ENCODE measurements around the gene CFAP45. TPM values are rescaled to one million over a fixed set of nuclear protein-coding genes. Genes with fewer than 3 reads are reported as not detected.

Gene CFAP45, protein sequence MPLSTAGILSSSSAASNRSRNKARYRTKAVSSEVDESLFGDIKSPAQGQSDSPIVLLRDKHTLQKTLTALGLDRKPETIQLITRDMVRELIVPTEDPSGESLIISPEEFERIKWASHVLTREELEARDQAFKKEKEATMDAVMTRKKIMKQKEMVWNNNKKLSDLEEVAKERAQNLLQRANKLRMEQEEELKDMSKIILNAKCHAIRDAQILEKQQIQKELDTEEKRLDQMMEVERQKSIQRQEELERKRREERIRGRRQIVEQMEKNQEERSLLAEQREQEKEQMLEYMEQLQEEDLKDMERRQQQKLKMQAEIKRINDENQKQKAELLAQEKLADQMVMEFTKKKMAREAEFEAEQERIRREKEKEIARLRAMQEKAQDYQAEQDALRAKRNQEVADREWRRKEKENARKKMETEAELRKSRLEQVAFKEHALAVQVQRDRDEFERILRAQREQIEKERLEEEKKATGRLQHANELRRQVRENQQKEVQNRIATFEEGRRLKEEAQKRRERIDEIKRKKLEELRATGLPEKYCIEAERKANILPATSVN
- total RNA-seq (2022), result 0.32 and 0.40 TPM in 2 replicates
- Bru-seq, nascent RNA, result percentile 26 among the genes with signal in this experiment
- percentile 20 among the genes with signal in this experiment for BruChase-seq, experiment 1, labeled RNA remaining after a 6-hour chase
- percentile 21 among the genes with signal in this experiment for BruChase-seq, experiment 2, labeled RNA remaining after a 2-hour chase
- long read RNA-seq, result 0 reads

DNA sequence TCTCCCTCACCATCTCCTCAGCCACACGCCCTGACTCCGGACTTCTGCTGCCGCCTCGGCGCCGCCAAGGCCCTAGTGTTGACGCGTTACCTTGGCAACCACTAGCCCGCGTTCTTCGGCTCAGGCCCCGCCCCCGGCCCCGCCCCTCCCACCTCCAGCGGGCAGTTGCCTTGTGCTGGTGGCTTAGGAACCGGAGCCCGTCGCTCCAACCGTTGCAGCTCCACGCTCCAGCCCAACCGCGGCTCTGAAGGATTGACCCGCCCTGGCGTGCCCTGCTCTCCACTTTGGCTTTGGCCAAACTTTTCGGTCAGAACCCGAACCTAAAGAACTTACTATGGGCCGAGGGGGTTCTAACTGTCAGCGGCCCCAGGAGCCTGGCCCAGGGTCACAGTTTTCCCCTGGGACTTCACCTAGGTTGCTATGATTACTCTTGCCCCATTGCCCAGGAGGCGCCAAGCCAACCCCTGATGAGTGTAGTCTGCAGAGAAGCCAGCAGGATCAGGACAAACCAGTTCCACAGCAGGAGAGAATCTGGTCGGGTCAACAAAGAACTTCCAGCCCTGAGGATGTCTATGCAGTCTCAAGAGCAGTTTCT, at the start of gene CFAP45:
Gene CFAP45, minus strand, starts transcription at position 80 of the 595 bp plus-strand sequence. Its CDS starts 67 bp downstream, at position 13.
- no peak within 1 kb of the TSS for H3K27ac Mint-ChIP-seq (ENCODE audit: low read depth, unreplicated experiment)
- peaks cover 10% of the 10 kb centered on the region for H3K4me1 Mint-ChIP-seq (ENCODE audit: insufficient read depth, unreplicated experiment)
- intact Hi-C loops (cut with micrococcal nuclease), result no loop called here
- TF ChIP-seq, protein P1, sequence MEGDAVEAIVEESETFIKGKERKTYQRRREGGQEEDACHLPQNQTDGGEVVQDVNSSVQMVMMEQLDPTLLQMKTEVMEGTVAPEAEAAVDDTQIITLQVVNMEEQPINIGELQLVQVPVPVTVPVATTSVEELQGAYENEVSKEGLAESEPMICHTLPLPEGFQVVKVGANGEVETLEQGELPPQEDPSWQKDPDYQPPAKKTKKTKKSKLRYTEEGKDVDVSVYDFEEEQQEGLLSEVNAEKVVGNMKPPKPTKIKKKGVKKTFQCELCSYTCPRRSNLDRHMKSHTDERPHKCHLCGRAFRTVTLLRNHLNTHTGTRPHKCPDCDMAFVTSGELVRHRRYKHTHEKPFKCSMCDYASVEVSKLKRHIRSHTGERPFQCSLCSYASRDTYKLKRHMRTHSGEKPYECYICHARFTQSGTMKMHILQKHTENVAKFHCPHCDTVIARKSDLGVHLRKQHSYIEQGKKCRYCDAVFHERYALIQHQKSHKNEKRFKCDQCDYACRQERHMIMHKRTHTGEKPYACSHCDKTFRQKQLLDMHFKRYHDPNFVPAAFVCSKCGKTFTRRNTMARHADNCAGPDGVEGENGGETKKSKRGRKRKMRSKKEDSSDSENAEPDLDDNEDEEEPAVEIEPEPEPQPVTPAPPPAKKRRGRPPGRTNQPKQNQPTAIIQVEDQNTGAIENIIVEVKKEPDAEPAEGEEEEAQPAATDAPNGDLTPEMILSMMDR (IDR thresholded peaks at IDR 0.05; ENCODE audit: unreplicated experiment), result no peak
- CTCF ChIA-PET, result interaction anchor here (0.5 to 8.9 kb wide), 9 partner anchors 8 to 739 kb away, joined by 3 to 134 read pairs (median 3); no protein-coding TSS in a partner anchor
- peak within 1 kb of the TSS; percentile 60 for H3K4me3 Mint-ChIP-seq (ENCODE audit: unreplicated experiment)
- no peaks in the 10 kb centered on the region for H3K36me3 Mint-ChIP-seq (ENCODE audit: insufficient read depth, unreplicated experiment)
- POLR2A ChIA-PET, result no interaction called here
- H3K27me3 Mint-ChIP-seq (ENCODE audit: insufficient read depth, unreplicated experiment), result no peaks in the 10 kb centered on the region
- DNase-seq (ENCODE audit: unreplicated experiment), result peak; percentile 79
- BruUV-seq (replicated peaks), result no TSS peak
- no peaks in the 10 kb centered on the region for H3K9me3 Mint-ChIP-seq (ENCODE audit: unreplicated experiment)

DNA sequence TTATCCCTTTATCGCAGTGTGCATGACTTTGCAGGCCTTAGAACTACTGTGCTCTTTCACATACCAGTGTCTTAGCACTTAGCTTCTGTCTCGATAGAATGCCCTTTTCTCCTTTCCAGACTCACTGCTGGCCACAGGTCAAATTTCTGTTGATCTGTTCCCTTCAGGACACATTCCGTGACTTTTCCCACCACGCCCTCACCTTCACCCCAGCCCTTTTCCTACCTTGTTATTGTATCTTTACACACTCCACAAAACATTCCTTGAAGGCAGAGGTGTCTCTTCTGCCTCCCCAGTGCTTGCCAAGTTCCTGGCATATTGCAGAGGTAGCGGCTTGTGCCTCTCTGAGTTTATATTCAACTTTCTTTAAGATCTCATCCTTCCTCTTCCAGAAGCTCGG, 49.2 kb upstream of the CFAP45 start:
- H3K9me3 Mint-ChIP-seq (ENCODE audit: unreplicated experiment), result no peaks in the 10 kb centered on the region
- POLR2A ChIA-PET, result interaction anchor here (0.6 to 2.7 kb wide), 11 partner anchors 9 to 82 kb away, joined by 3 to 25 read pairs (median 3); partner anchors contain the start of gene TAGLN2
- no peaks in the 10 kb centered on the region for H3K36me3 Mint-ChIP-seq (ENCODE audit: insufficient read depth, unreplicated experiment)
- BruUV-seq (replicated peaks), result no TSS peak
- TF ChIP-seq, protein P1 (IDR thresholded peaks at IDR 0.05; ENCODE audit: unreplicated experiment), result no peak
- H3K4me3 Mint-ChIP-seq (ENCODE audit: unreplicated experiment), result peak overlapping the region; percentile 7
- intact Hi-C loops (cut with micrococcal nuclease), result no loop called here
- H3K27me3 Mint-ChIP-seq (ENCODE audit: insufficient read depth, unreplicated experiment), result no peaks in the 10 kb centered on the region
- H3K4me1 Mint-ChIP-seq (ENCODE audit: insufficient read depth, unreplicated experiment), result peaks cover 51% of the 10 kb centered on the region
- CTCF ChIA-PET, result interaction anchor here (0.6 to 52.4 kb wide), 7 partner anchors 10 to 803 kb away, joined by 3 to 1675 read pairs (median 3); no protein-coding TSS in a partner anchor
- peak; percentile 30 for DNase-seq (ENCODE audit: unreplicated experiment)
- H3K27ac Mint-ChIP-seq (ENCODE audit: low read depth, unreplicated experiment), result peak overlapping the region; percentile 55

DNA sequence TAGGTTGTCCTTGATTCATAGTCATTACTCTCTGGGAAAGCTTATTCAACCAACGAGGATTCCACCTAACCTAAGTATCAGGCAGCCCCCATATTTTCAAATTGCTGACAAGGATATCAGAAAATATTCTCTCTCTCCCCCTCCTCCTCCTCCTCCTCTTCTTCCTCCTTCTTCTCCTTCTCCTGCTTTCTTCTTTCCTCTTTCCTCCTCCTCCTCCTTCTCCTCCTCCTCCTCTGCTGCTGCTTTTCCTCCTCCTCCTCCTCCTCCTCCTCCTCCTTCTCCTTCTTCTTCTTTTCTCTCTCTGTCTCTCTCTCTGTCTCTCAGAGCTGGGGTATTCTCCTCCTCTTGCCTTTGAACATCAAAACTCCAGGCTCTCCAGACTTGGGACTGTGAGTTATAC, 48.0 kb upstream of the CFAP45 start:
- no peaks in the 10 kb centered on the region for H3K36me3 Mint-ChIP-seq (ENCODE audit: insufficient read depth, unreplicated experiment)
- no peak overlapping the region for H3K27ac Mint-ChIP-seq (ENCODE audit: low read depth, unreplicated experiment)
- CTCF ChIA-PET, result interaction anchor here (0.6 to 52.4 kb wide), 5 partner anchors 13 to 1385 kb away, joined by 3 to 1675 read pairs (median 5); no protein-coding TSS in a partner anchor
- BruUV-seq (replicated peaks), result no TSS peak
- intact Hi-C loops (cut with micrococcal nuclease), result no loop called here
- TF ChIP-seq, protein P1 (IDR thresholded peaks at IDR 0.05; ENCODE audit: unreplicated experiment), result no peak
- no peak overlapping the region for H3K4me3 Mint-ChIP-seq (ENCODE audit: unreplicated experiment)
- H3K4me1 Mint-ChIP-seq (ENCODE audit: insufficient read depth, unreplicated experiment), result peaks cover 45% of the 10 kb centered on the region
- no peaks in the 10 kb centered on the region for H3K27me3 Mint-ChIP-seq (ENCODE audit: insufficient read depth, unreplicated experiment)
- no peaks in the 10 kb centered on the region for H3K9me3 Mint-ChIP-seq (ENCODE audit: unreplicated experiment)
- no peak for DNase-seq (ENCODE audit: unreplicated experiment)
- POLR2A ChIA-PET, result interaction anchor here (0.7 to 2.7 kb wide), 5 partner anchors 9 to 106 kb away, joined by 3 to 25 read pairs (median 11); no protein-coding TSS in a partner anchor

Measured in MCF 10A (cell line).